BLaER1 treated with 17β-estradiol and CSF1 and Interleukin-3, amounts not matched to agents 10 nM and 100 nM (cell line): Measurements from ENCODE around the gene PHKG2.

Source experiments
- H3K27ac ChIP-seq, 11 experiments: shearing (Covaris generic); formaldehyde crosslinking; 2 replicates each; pipeline ENCODE4 v1.8.1; 2022
- H3K27me3 ChIP-seq, 11 experiments: shearing (Covaris generic); formaldehyde crosslinking; 2 replicates each; pipeline ENCODE4 v1.8.1; 2022
- H3K36me3 ChIP-seq, 11 experiments: shearing (Covaris generic); formaldehyde crosslinking; 2 replicates each; pipeline ENCODE4 v1.8.1; 2022
- H3K4me1 ChIP-seq, 10 experiments: shearing (Covaris generic); formaldehyde crosslinking; 2 replicates each; pipeline ENCODE4 v1.8.1; 2022
- H3K4me2 ChIP-seq, 11 experiments: shearing (Covaris generic); formaldehyde crosslinking; 2 replicates each; pipeline ENCODE4 v1.8.1; 2022
- H3K4me3 ChIP-seq, 10 experiments: shearing (Covaris generic); formaldehyde crosslinking; 2 replicates each; pipeline ENCODE4 v1.8.1; 2022
- H3K9ac ChIP-seq, 11 experiments: shearing (Covaris generic); formaldehyde crosslinking; 2 replicates each; pipeline ENCODE4 v1.8.1; 2022
- H3K9me3 ChIP-seq, 11 experiments: shearing (Covaris generic); formaldehyde crosslinking; replicated peaks in 1 of 11; 2 replicates each; pipeline ENCODE4 v1.8.1; 2022
- H4K20me1 ChIP-seq, 11 experiments: shearing (Covaris generic); formaldehyde crosslinking; 2 replicates each; pipeline ENCODE4 v1.8.1; 2022
- Cebpa-rat ChIP-seq, 11 experiments: shearing (Covaris generic); IDR thresholded peaks; 2 replicates each; pipeline ENCODE4 v1.8.1; 2022

PHKG2 gene

GRCh38 chr16:30769379-30770089 is 21.3 kb downstream of the PHKG2 start:
- peaks cover 92 to 100% (median 99%) of the 10 kb centered on the region in 11 experiments for H3K36me3 ChIP-seq

GRCh38 chr16:30771726-30772125 is 23.5 kb downstream of the PHKG2 start:
- Histone ChIP-seq H3K4me3 (no peak overlapping the region), H3K36me3 (peaks cover 70 to 83% (median 80%) of the 10 kb centered on the region in 11 experiments), H3K9ac (peak overlapping the region in 2 of 11 experiments; percentile 9 to 35; a peak in 1 of 22 replicates), H3K27ac (no peak overlapping the region), H3K27me3 (no peaks in the 10 kb centered on the region), H4K20me1 (peaks cover 0 to 73% (median 42%) of the 10 kb centered on the region in 11 experiments; a peak in 18 of 22 replicates), H3K4me1 (peaks cover 18 to 27% (median 19%) of the 10 kb centered on the region in 10 experiments), H3K9me3 (no peaks in the 10 kb centered on the region), H3K4me2 (no peak overlapping the region)
- TF ChIP-seq Cebpa-rat (IDR thresholded peaks at IDR 0.05), result no peak

More at GRCh38 chr16:30769379-30770089, 21.3 kb downstream of the PHKG2 start:
- peaks cover 0 to 84% (median 51%) of the 10 kb centered on the region in 11 experiments; a peak in 18 of 22 replicates for H4K20me1 ChIP-seq
- H3K4me2 ChIP-seq, result no peak overlapping the region
- TF ChIP-seq Cebpa-rat (IDR thresholded peaks at IDR 0.05), result no peak
- H3K27ac ChIP-seq, result no peak overlapping the region
- H3K9me3 ChIP-seq, result no peaks in the 10 kb centered on the region
- H3K4me3 ChIP-seq, result no peak overlapping the region
- no peak overlapping the region for H3K9ac ChIP-seq
- H3K4me1 ChIP-seq, result peaks cover 3 to 16% (median 5%) of the 10 kb centered on the region in 10 experiments; a peak in 16 of 20 replicates
- no peaks in the 10 kb centered on the region for H3K27me3 ChIP-seq

- H3K27ac ChIP-seq, result no peak overlapping the region
These were observed 25.6 kb downstream of the PHKG2 start for GRCh38 chr16:30773826-30774225.

GRCh38 chr16:30774367-30775130 is 26.3 kb downstream of the PHKG2 start:
- Histone ChIP-seq H4K20me1 (peaks cover 0 to 76% (median 57%) of the 10 kb centered on the region in 11 experiments; a peak in 16 of 22 replicates), H3K9ac (peak overlapping the region in 10 of 11 experiments; percentile 83 to 97 (median 90); a peak in 19 of 22 replicates), H3K4me2 (peak overlapping the region; percentile 83 to 99 (median 92)), H3K4me1 (peaks cover 24 to 49% (median 34%) of the 10 kb centered on the region in 10 experiments), H3K9me3 (no peaks in the 10 kb centered on the region), H3K4me3 (peak overlapping the region; percentile 63 to 88 (median 79)), H3K36me3 (peaks cover 41 to 76% (median 60%) of the 10 kb centered on the region in 11 experiments), H3K27ac (peak overlapping the region in 7 of 11 experiments; percentile 86 to 95 (median 91); a peak in 4 of 22 replicates), H3K27me3 (no peaks in the 10 kb centered on the region)
- no peak for TF ChIP-seq Cebpa-rat (IDR thresholded peaks at IDR 0.05)

More at GRCh38 chr16:30773826-30774225, 25.6 kb downstream of the PHKG2 start:
- TF ChIP-seq Cebpa-rat (IDR thresholded peaks at IDR 0.05), result no peak
- H3K4me1 ChIP-seq, result peaks cover 24 to 46% (median 34%) of the 10 kb centered on the region in 10 experiments
- no peak overlapping the region for H3K4me3 ChIP-seq
- H4K20me1 ChIP-seq, result peaks cover 0 to 76% (median 53%) of the 10 kb centered on the region in 11 experiments; a peak in 16 of 22 replicates
- no peaks in the 10 kb centered on the region for H3K27me3 ChIP-seq
- H3K36me3 ChIP-seq, result peaks cover 49 to 76% (median 60%) of the 10 kb centered on the region in 11 experiments
- H3K9me3 ChIP-seq, result no peaks in the 10 kb centered on the region
- H3K4me2 ChIP-seq, result no peak overlapping the region
- H3K9ac ChIP-seq, result no peak overlapping the region

GRCh38 chr16:30775131-30775391 is 26.8 kb downstream of the PHKG2 start:
- H4K20me1 ChIP-seq, result peaks cover 0 to 76% (median 62%) of the 10 kb centered on the region in 11 experiments; a peak in 17 of 22 replicates
- peak overlapping the region; percentile 83 to 99 (median 92) for H3K4me2 ChIP-seq
- no peaks in the 10 kb centered on the region for H3K27me3 ChIP-seq
- peaks cover 24 to 49% (median 34%) of the 10 kb centered on the region in 10 experiments for H3K4me1 ChIP-seq
- H3K9ac ChIP-seq, result peak overlapping the region; percentile 83 to 97 (median 90); a peak in 21 of 22 replicates
- peak overlapping the region in 10 of 11 experiments; percentile 79 to 95 (median 91); a peak in 18 of 22 replicates for H3K27ac ChIP-seq
- TF ChIP-seq Cebpa-rat (IDR thresholded peaks at IDR 0.05), result no peak
- peak overlapping the region; percentile 63 to 88 (median 79) for H3K4me3 ChIP-seq
- H3K36me3 ChIP-seq, result peaks cover 36 to 76% (median 60%) of the 10 kb centered on the region in 11 experiments
- H3K9me3 ChIP-seq, result no peaks in the 10 kb centered on the region

GRCh38 chr16:30775392-30776188 is 27.4 kb downstream of the PHKG2 start:
- Histone ChIP-seq H3K4me2 (peak overlapping the region; percentile 83 to 99 (median 92)), H3K4me3 (peak overlapping the region; percentile 63 to 88 (median 79)), H3K9ac (peak overlapping the region; percentile 83 to 97 (median 90)), H3K9me3 (no peaks in the 10 kb centered on the region), H3K4me1 (peaks cover 24 to 49% (median 34%) of the 10 kb centered on the region in 10 experiments), H4K20me1 (peaks cover 0 to 76% (median 68%) of the 10 kb centered on the region in 11 experiments; a peak in 17 of 22 replicates), H3K27me3 (no peaks in the 10 kb centered on the region), H3K36me3 (peaks cover 31 to 76% (median 60%) of the 10 kb centered on the region in 11 experiments), H3K27ac (peak overlapping the region; percentile 49 to 95 (median 91))
- peak in 5 of 11 experiments; percentile 41 to 80 (median 66); a peak in 10 of 22 replicates for TF ChIP-seq Cebpa-rat (IDR thresholded peaks at IDR 0.05)

- H3K27ac ChIP-seq, result no peak overlapping the region
- H4K20me1 ChIP-seq, result peaks cover 0 to 85% (median 67%) of the 10 kb centered on the region in 11 experiments; a peak in 18 of 22 replicates
- TF ChIP-seq Cebpa-rat (IDR thresholded peaks at IDR 0.05), result no peak
- 0 out of 20 replicates have a peak overlapping the region, but pooled peaks of 1 of the 10 experiments have one; percentile 77 for H3K4me3 ChIP-seq
- peaks cover 24 to 49% (median 34%) of the 10 kb centered on the region in 10 experiments for H3K4me1 ChIP-seq
- no peaks in the 10 kb centered on the region for H3K9me3 ChIP-seq
- H3K36me3 ChIP-seq, result peaks cover 31 to 76% (median 61%) of the 10 kb centered on the region in 11 experiments
- H3K4me2 ChIP-seq, result peak overlapping the region; percentile 83 to 99 (median 92); a peak in 16 of 22 replicates
- H3K27me3 ChIP-seq, result no peaks in the 10 kb centered on the region
- 0 out of 22 replicates have a peak overlapping the region, but pooled peaks of 3 of the 11 experiments have one; percentile 10 to 94 (median 13) for H3K9ac ChIP-seq
These were observed 29.5 kb downstream of the PHKG2 start for GRCh38 chr16:30777591-30778297.
